Measurements from ENCODE around the gene SGPL1. TPM values are rescaled to one million over a fixed set of nuclear protein-coding genes. Genes with fewer than 3 reads are reported as not detected.

SGPL1 gene
- total RNA-seq, 1 experiment from 2014 or later = 52.6 TPM

- Histone ChIP-seq H3K27ac (ENCODE audit: insufficient read length, low read depth, low read length) (no peak overlapping the region), H2BK120ac (ENCODE audit: low read depth, low read length, poor library complexity, severe bottlenecking) (no peak overlapping the region), H3K18ac (ENCODE audit: insufficient read length, low read depth, low read length) (no peak overlapping the region), H4K91ac (ENCODE audit: insufficient read length, low read depth, low read length) (no peak overlapping the region), H4K20me1 (ENCODE audit: control insufficient read depth, insufficient read depth, insufficient read length) (peaks cover under 1% of the 10 kb centered on the region), H2BK12ac (ENCODE audit: insufficient read length, low read depth, low read length) (no peak overlapping the region), H2AFZ (ENCODE audit: low read length) (no peak overlapping the region), H4K8ac (replicated peaks; ENCODE audit: insufficient read length, low read depth, low read length) (no peak overlapping the region), H3K4ac (ENCODE audit: low read depth, low read length) (no peak overlapping the region), H3K79me1 (ENCODE audit: insufficient read depth, low read depth, low read length, poor library complexity, severe bottlenecking) (no peaks in the 10 kb centered on the region), H3K9me3 (ENCODE audit: control insufficient read depth, low read depth, low read length) (no peaks in the 10 kb centered on the region), H3K4me2 (ENCODE audit: insufficient read depth, insufficient read length, low read length) (no peak overlapping the region), H2AK5ac (ENCODE audit: insufficient read length, low read length) (no peak overlapping the region), H3K79me2 (ENCODE audit: insufficient read depth, low read length) (no peaks in the 10 kb centered on the region), H3K23me2 (ENCODE audit: insufficient read length, low read depth, low read length, poor library complexity, severe bottlenecking) (no peaks in the 10 kb centered on the region), H3T11ph (ENCODE audit: low read length) (no peak overlapping the region), H3K14ac (ENCODE audit: insufficient read depth, low read length) (no peak overlapping the region), H2BK5ac (ENCODE audit: insufficient read length, low read length) (no peak overlapping the region), H3K27me3 (ENCODE audit: insufficient read depth, low read length) (no peaks in the 10 kb centered on the region), H3K9ac (ENCODE audit: extremely low read depth, insufficient read length, low read length) (no peak overlapping the region), H2BK20ac (ENCODE audit: low read depth, low read length, poor library complexity, severe bottlenecking) (no peak overlapping the region), H2BK15ac (ENCODE audit: low read depth, low read length) (no peak overlapping the region), H4K5ac (ENCODE audit: insufficient read length, low read depth, low read length) (no peak overlapping the region), H3K56ac (ENCODE audit: insufficient read length, low read depth, low read length) (no peak overlapping the region), H3K23ac (ENCODE audit: insufficient read length, low read depth, low read length) (no peak overlapping the region), H3K4me1 (ENCODE audit: insufficient read depth, low read length) (no peaks in the 10 kb centered on the region)
- H3K9me3 Mint-ChIP-seq = peaks cover 5% of the 10 kb centered on the region in 2 experiments
- peaks cover 0 to 3% of the 10 kb centered on the region in 2 experiments; a peak in 1 of 4 replicates for H3K4me1 Mint-ChIP-seq
- H3K36me3 Mint-ChIP-seq (ENCODE audit: insufficient read depth in 1 of 3, low read depth in 3 of 3) = peaks cover 3 to 6% (median 4%) of the 10 kb centered on the region in 3 experiments; a peak in 6 of 7 replicates
- no CpG with 5 or more reads among the region's 8 CpGs for WGBS (ENCODE audit: extremely low coverage, insufficient read length, low lambda C conversion rate)
- H3K4me3 Mint-ChIP-seq = no peak overlapping the region
- DNase-seq = no peak
- H3K27me3 Mint-ChIP-seq (ENCODE audit: low read depth) = peaks cover 2% of the 10 kb centered on the region
- TF ChIP-seq, protein P1, sequence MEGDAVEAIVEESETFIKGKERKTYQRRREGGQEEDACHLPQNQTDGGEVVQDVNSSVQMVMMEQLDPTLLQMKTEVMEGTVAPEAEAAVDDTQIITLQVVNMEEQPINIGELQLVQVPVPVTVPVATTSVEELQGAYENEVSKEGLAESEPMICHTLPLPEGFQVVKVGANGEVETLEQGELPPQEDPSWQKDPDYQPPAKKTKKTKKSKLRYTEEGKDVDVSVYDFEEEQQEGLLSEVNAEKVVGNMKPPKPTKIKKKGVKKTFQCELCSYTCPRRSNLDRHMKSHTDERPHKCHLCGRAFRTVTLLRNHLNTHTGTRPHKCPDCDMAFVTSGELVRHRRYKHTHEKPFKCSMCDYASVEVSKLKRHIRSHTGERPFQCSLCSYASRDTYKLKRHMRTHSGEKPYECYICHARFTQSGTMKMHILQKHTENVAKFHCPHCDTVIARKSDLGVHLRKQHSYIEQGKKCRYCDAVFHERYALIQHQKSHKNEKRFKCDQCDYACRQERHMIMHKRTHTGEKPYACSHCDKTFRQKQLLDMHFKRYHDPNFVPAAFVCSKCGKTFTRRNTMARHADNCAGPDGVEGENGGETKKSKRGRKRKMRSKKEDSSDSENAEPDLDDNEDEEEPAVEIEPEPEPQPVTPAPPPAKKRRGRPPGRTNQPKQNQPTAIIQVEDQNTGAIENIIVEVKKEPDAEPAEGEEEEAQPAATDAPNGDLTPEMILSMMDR (conservative IDR thresholded peaks at IDR 0.05) = no peak
- H3K27ac Mint-ChIP-seq = no peak overlapping the region; a peak in 1 of 7 replicates
These were observed 44.2 kb upstream of the SGPL1 start for GRCh38 chr10:70771311-70772194.
